Keratinocyte (primary cell): ENCODE measurements around the gene FGFR2. TPM values are rescaled to one million over a fixed set of nuclear protein-coding genes. Genes with fewer than 3 reads are reported as not detected.

ENCODE experiments used
- DNase-seq: peaks from one replicate; pipeline ENCODE4 v3.0.0-alpha.2; 2011; ENCODE audit warnings: low read depth, missing footprints, low spot score
- FAIRE-seq: peaks from 2 replicates; lab custom pipeline; 2011; peaks lifted over from hg19 to GRCh38; lab: Jason Lieb, UNC
- H2AFZ ChIP-seq: 2 replicates; pipeline ENCODE4 v1.6.0; 2012; ENCODE audit warnings: low read length, control low read depth, inconsistent platforms; ENCODE audit not compliant: control insufficient read depth
- H3K27ac ChIP-seq: 2 replicates; pipeline ENCODE4 v1.5.1; 2011; ENCODE audit warnings: low read length; ENCODE audit not compliant: control insufficient read depth, insufficient read depth
- H3K27me3 ChIP-seq: 3 replicates; pipeline ENCODE4 v1.6.0; 2011; ENCODE audit warnings: low read length; ENCODE audit not compliant: control insufficient read depth, insufficient read depth; ENCODE audit errors: extremely low read depth
- H3K36me3 ChIP-seq, 2 experiments: 2 replicates in 1 of 2; 3 replicates in 1 of 2; pipeline ENCODE4 v1.5.1; 2011; ENCODE audit warnings: low read length in 2 of 2, mild to moderate bottlenecking in 1 of 2; ENCODE audit not compliant: control insufficient read depth in 2 of 2, insufficient read depth in 2 of 2; ENCODE audit errors: extremely low read depth in 1 of 2
- H3K4me1 ChIP-seq: 3 replicates; pipeline ENCODE4 v1.5.1; 2011; ENCODE audit warnings: low read length; ENCODE audit not compliant: control insufficient read depth, insufficient read depth; ENCODE audit errors: extremely low read depth
- H3K4me2 ChIP-seq: 3 replicates; pipeline ENCODE4 v1.6.0; 2011; ENCODE audit warnings: low read depth, low read length; ENCODE audit not compliant: control insufficient read depth, insufficient read depth; ENCODE audit errors: extremely low read depth
- H3K4me3 ChIP-seq, 3 experiments: fragments of 200-600 bp in 1 of 3; sonication (generic) in 1 of 3; 2 replicates in 2 of 3; 3 replicates in 1 of 3; pipeline ENCODE4 v1.5.1; 2011 to 2016; ENCODE audit warnings: low read length in 3 of 3, mild to moderate bottlenecking in 3 of 3, control low read depth in 2 of 3, inconsistent platforms in 1 of 3, low read depth in 1 of 3, mixed read lengths in 1 of 3, mixed run types in 1 of 3, moderate library complexity in 1 of 3; ENCODE audit not compliant: control insufficient read depth in 2 of 3, insufficient read depth in 2 of 3; ENCODE audit errors: extremely low read depth in 1 of 3
- H3K79me2 ChIP-seq: 2 replicates; pipeline ENCODE4 v1.6.0; 2012; ENCODE audit warnings: low read length; ENCODE audit not compliant: control insufficient read depth, insufficient read depth
- H3K9ac ChIP-seq: 3 replicates; pipeline ENCODE4 v1.6.0; 2011; ENCODE audit warnings: low read length; ENCODE audit not compliant: control insufficient read depth, insufficient read depth; ENCODE audit errors: extremely low read depth
- H3K9me1 ChIP-seq: 3 replicates; pipeline ENCODE4 v1.6.0; 2011; ENCODE audit warnings: low read length; ENCODE audit not compliant: control insufficient read depth, insufficient read depth; ENCODE audit errors: extremely low read depth
- H3K9me3 ChIP-seq: 2 replicates; pipeline ENCODE4 v1.5.1; 2012; ENCODE audit warnings: low read depth, low read length; ENCODE audit not compliant: control insufficient read depth
- H4K20me1 ChIP-seq: 3 replicates; pipeline ENCODE4 v1.6.0; 2011; ENCODE audit warnings: low read length; ENCODE audit not compliant: control insufficient read depth, insufficient read depth; ENCODE audit errors: extremely low read depth
- CTCF ChIP-seq, 3 experiments: IDR thresholded peaks in 1 of 3; conservative IDR thresholded peaks in 1 of 3; optimal IDR thresholded peaks in 1 of 3; 2 replicates in 2 of 3; 3 replicates in 1 of 3; pipeline versions ENCODE3 to v1.5.1; 2011; ENCODE audit warnings: low read length in 3 of 3, mild to moderate bottlenecking in 3 of 3, moderate library complexity in 2 of 3, control low read depth in 1 of 3, inconsistent platforms in 1 of 3; ENCODE audit not compliant: insufficient read depth in 2 of 3; ENCODE audit errors: extremely low read depth in 1 of 3
- EZH2 ChIP-seq: IDR thresholded peaks from one replicate; pipeline ENCODE4 v1.6.1; 2012; ENCODE audit warnings: inconsistent platforms, mild to moderate bottlenecking, low read length, moderate library complexity
- dilution Hi-C: fragments of 300-500 bp; cut with MboI; formaldehyde crosslinking; loops from one replicate; pipeline ENCODE4 v1.7.0; 2020; ENCODE audit warnings: low sequenced_read_pairs; ENCODE audit not compliant: extremely low pct_ligation_motif_present
- polyA plus RNA-seq, 5 experiments: library from polyadenylated mRNA; depleted of rRNA in 3 of 5; stranded (reverse) in 3 of 5; stranded (forward) in 1 of 5; unstranded in 1 of 5; fragments of >200 nt; gene quantifications; 1 replicate in 1 of 5; 2 replicates in 3 of 5; 3 replicates in 1 of 5; pipeline versions ENCODE4 v1.2.1 to v1.2.3, GENCODE V29; 2011 to 2012; ENCODE audit warnings: missing spikeins in 2 of 5, low read depth in 1 of 5, low replicate concordance in 1 of 5

Gene FGFR2
- polyA plus RNA-seq, 1 donor (not counting 4 experiments of a cell fraction or from before 2014, with no cell fraction given), result 20.6 TPM

DNA sequence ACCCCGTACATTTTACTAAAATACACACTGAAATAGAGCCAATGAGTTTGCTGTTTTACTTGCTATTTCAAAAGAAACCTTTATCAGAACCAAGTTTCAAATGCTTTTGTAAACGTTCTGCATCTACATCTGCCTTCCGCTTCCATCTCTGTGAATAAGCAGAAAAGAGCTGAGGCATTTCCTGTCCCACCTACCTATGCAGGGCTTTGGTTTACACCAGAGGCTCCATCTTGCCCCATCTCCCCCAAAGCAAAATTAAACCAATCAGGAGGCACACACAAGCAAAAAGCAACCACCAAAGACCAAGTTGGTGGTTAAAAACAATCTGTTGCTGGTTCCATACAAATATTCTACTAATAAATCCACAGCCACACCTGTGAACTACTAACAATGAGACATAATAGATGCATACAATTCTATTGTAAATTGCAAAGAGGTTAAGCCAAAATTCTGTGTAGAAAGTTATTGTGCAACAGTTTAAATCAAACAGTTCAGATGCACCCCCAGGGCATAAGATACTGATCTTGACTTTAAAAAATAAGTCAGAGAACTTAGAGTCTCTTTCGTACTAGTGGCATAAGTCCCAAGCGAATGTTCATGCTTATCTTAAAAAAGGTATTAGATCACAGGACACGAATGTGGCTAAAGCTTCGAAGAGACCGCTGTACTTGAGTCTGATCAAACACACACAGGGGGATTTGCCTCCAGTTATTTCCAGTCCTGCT is 83.9 kb downstream of the FGFR2 start:
- DNase-seq (no peak), FAIRE-seq (peak; percentile 74)
- TF ChIP-seq EZH2 (no peak), CTCF (optimal IDR thresholded peaks at IDR 0.05 in 1 of 3, IDR thresholded peaks at IDR 0.05 in 1 of 3, conservative IDR thresholded peaks at IDR 0.05 in 1 of 3; ENCODE audit: extremely low read depth in 1 of 3, insufficient read depth in 2 of 3, low read length in 3 of 3) (no peak)
- Histone ChIP-seq H3K27ac (no peak overlapping the region), H3K36me3 (peaks cover 3 to 4% of the 10 kb centered on the region in 2 experiments), H3K9me1 (no peaks in the 10 kb centered on the region), H3K4me1 (peaks cover 10% of the 10 kb centered on the region), H3K9ac (no peak overlapping the region), H2AFZ (no peak overlapping the region), H3K9me3 (no peaks in the 10 kb centered on the region), H3K79me2 (no peaks in the 10 kb centered on the region), H3K4me3 (no peak overlapping the region), H3K27me3 (no peaks in the 10 kb centered on the region), H3K4me2 (no peak overlapping the region), H4K20me1 (no peaks in the 10 kb centered on the region)
- dilution Hi-C loops, result no loop called here

- no peaks in the 10 kb centered on the region for H3K9me1 ChIP-seq
- dilution Hi-C loops, result no loop called here
- DNase-seq, result no peak
- peaks cover 0 to 3% of the 10 kb centered on the region in 2 experiments for H3K36me3 ChIP-seq
- no peaks in the 10 kb centered on the region for H3K79me2 ChIP-seq
- TF ChIP-seq CTCF (optimal IDR thresholded peaks at IDR 0.05 in 1 of 3, IDR thresholded peaks at IDR 0.05 in 1 of 3, conservative IDR thresholded peaks at IDR 0.05 in 1 of 3; ENCODE audit: extremely low read depth in 1 of 3, insufficient read depth in 2 of 3, low read length in 3 of 3) (no peak), EZH2 (no peak)
- H3K4me2 ChIP-seq, result no peak overlapping the region
- H3K27me3 ChIP-seq, result no peaks in the 10 kb centered on the region
- H3K9me3 ChIP-seq, result no peaks in the 10 kb centered on the region
- H3K4me3 ChIP-seq, result no peak overlapping the region
- no peaks in the 10 kb centered on the region for H4K20me1 ChIP-seq
- H3K9ac ChIP-seq, result no peak overlapping the region
- no peak overlapping the region for H3K27ac ChIP-seq
- no peak overlapping the region for H2AFZ ChIP-seq
- H3K4me1 ChIP-seq, result peaks cover 10% of the 10 kb centered on the region
- FAIRE-seq, result peak; percentile 23
These were observed 86.3 kb downstream of the FGFR2 start for GRCh38 chr10:121511943-121512342.
